ENCODE results near the gene MPZ.

- TF ChIP-seq CTCF (IDR thresholded peaks at IDR 0.05) (no peak), REST (IDR thresholded peaks at IDR 0.05; ENCODE audit: insufficient read depth in 1 of 2, low read depth in 2 of 2, low read length in 1 of 2) (no peak), POLR2AphosphoS5 (IDR thresholded peaks at IDR 0.05; ENCODE audit: low read depth, low read length) (no peak), TCF7L2 (IDR thresholded peaks at IDR 0.05; ENCODE audit: low read depth, low read length) (no peak), SIN3A (IDR thresholded peaks at IDR 0.05; ENCODE audit: borderline replicate concordance, insufficient read depth, low read depth, low read length) (no peak)
Measured at GRCh38 chr1:161342821-161343220, 33.1 kb upstream of the MPZ start.

Data from Panc1 (cell line).